HG03520 (cell line): ENCODE measurements around the gene GALNS.
"Not testable (repeated sequence)": the region's sequence is repeated elsewhere in the genome, so short reads cannot be mapped to it uniquely, and the experiment has no call there.

ENCODE experiments used
- ATAC-seq: cut with Tn5 transposase; IDR thresholded peaks from one replicate; pipeline ENCODE4 v1.9.1; 2021; ENCODE audit warnings: mild to moderate bottlenecking, moderate library complexity; ENCODE audit not compliant: unreplicated experiment

GALNS gene

GRCh38 chr16:88807142-88807625 lies 49.6 kb downstream of the GALNS start:
- no peak for ATAC-seq

GRCh38 chr16:88806491-88807111 lies 50.1 kb downstream of the GALNS start:
- ATAC-seq, result no peak

- ATAC-seq, result no peak
Observed at GRCh38 chr16:88805887-88806393, 50.8 kb downstream of the GALNS start.

- no peak for ATAC-seq
Observed at GRCh38 chr16:88805340-88805715, 51.4 kb downstream of the GALNS start.

- ATAC-seq, result no peak
Observed at GRCh38 chr16:88804552-88805339, 52.0 kb downstream of the GALNS start.

GRCh38 chr16:88804173-88804551 lies 52.6 kb downstream of the GALNS start:
- ATAC-seq, result no peak

GRCh38 chr16:88803264-88803987 lies 53.3 kb downstream of the GALNS start, which contains the start of gene CDT1:
TSS of gene CDT1 (plus strand) at chr16:88803789. CDS start at chr16:88803832, 43 bp downstream.
- ATAC-seq, result peak; percentile 58

GRCh38 chr16:88800277-88800592 lies 56.5 kb downstream of the GALNS start:
- ATAC-seq, result no peak

GRCh38 chr16:88799569-88800276 lies 57.0 kb downstream of the GALNS start:
- no peak for ATAC-seq

- no peak for ATAC-seq
Observed at GRCh38 chr16:88798772-88799455, 57.8 kb downstream of the GALNS start.

- no peak for ATAC-seq
Observed at GRCh38 chr16:88798073-88798472, 58.7 kb downstream of the GALNS start.

GRCh38 chr16:88796278-88796677 lies 60.5 kb downstream of the GALNS start:
- no peak for ATAC-seq

- no peak for ATAC-seq
Observed at GRCh38 chr16:88793251-88793954, 63.3 kb downstream of the GALNS start.

- no peak for ATAC-seq
Observed at GRCh38 chr16:88792668-88793250, 64.0 kb downstream of the GALNS start.

- ATAC-seq, result no peak
Observed at GRCh38 chr16:88792078-88792550, 64.6 kb downstream of the GALNS start.

GRCh38 chr16:88790312-88791211 lies 66.2 kb downstream of the GALNS start:
- no peak for ATAC-seq

GRCh38 chr16:88789594-88789993 lies 67.2 kb downstream of the GALNS start:
- ATAC-seq, result no peak

GRCh38 chr16:88788749-88789148 lies 68.0 kb downstream of the GALNS start:
- ATAC-seq, result not testable (repeated sequence)
